Airway epithelial cell (primary cell): ENCODE data around the gene IL17B. TPM values are rescaled to one million over a fixed set of nuclear protein-coding genes. Genes with fewer than 3 reads are reported as not detected.

ENCODE experiments used
- total RNA-seq: library from RNA; depleted of rRNA; stranded (reverse); fragments of >200 nt; gene quantifications from 2 replicates; pipeline ENCODE4 v1.2.3, GENCODE V29; 2015

IL17B gene
- 0.63 TPM in 1 of 2 replicates, not detected in the other for total RNA-seq

GRCh38 chr5:149379177-149379761 lies at the start of gene IL17B:
Gene IL17B, minus strand, starts transcription at chr5:149379292. Its CDS starts 67 bp downstream, at chr5:149379225.

GRCh38 chr5:149357370-149358293 lies 21.5 kb downstream of the IL17B start, which contains the start of gene PCYOX1L:
Gene PCYOX1L, plus strand, starts transcription at chr5:149358046. Its CDS starts 23 bp downstream, at chr5:149358069.

GRCh38 chr5:149345147-149345891 lies 33.8 kb downstream of the IL17B start, which contains the start of gene GRPEL2:
Gene GRPEL2, plus strand, starts transcription at chr5:149345499. Its CDS starts 41 bp downstream, at chr5:149345540.

Other genes starting within 250 kb of the IL17B start
- gene ABLIM3, start 237.8 kb downstream of the IL17B start, total RNA-seq = 7.6 and 7.7 TPM in 2 replicates
- 12.0 and 14.5 TPM in 2 replicates for gene AFAP1L1, start 107.4 kb downstream of the IL17B start, total RNA-seq
- gene GRPEL2, start 33.8 kb downstream of the IL17B start, total RNA-seq = 14.7 and 16.4 TPM in 2 replicates
- gene PCYOX1L, start 21.2 kb downstream of the IL17B start, total RNA-seq = 14.7 and 15.0 TPM in 2 replicates
- 245 and 297 TPM in 2 replicates for gene CSNK1A1, start 172.1 kb upstream of the IL17B start, total RNA-seq
- 11.4 and 14.7 TPM in 2 replicates for gene ARHGEF37, start 202.2 kb upstream of the IL17B start, total RNA-seq